Stomach (tissue), 4 donors: ENCODE data around the gene GRK4.

Experiments
- CTCF ChIP-seq, 7 experiments: fragments of 450-650 bp in 4 of 7; fragments of 200-600 bp in 3 of 7; sonication (generic) in 3 of 7; IDR thresholded peaks; one replicate each; pipeline ENCODE4 v1.5.1; 2016 to 2019; ENCODE audit warnings: antibody characterized with exemption in 7 of 7, control low read depth in 2 of 7, mild to moderate bottlenecking in 1 of 7
- EP300 ChIP-seq: sonication (generic); formaldehyde crosslinking; IDR thresholded peaks from one replicate; pipeline ENCODE4 v1.6.1; 2017; ENCODE audit warnings: antibody characterized with exemption
- POLR2A ChIP-seq, 4 donors: fragments of 450-650 bp; IDR thresholded peaks; one replicate each; pipeline ENCODE4 v1.6.1; 2016; ENCODE audit warnings: antibody characterized with exemption in 4 of 4, control low read depth in 2 of 4, mild to moderate bottlenecking in 1 of 4, moderate library complexity in 1 of 4
- POLR2AphosphoS5 ChIP-seq, 3 donors: sonication (generic); formaldehyde crosslinking; IDR thresholded peaks; one replicate each; pipeline ENCODE4 v1.6.1; 2016; ENCODE audit warnings: antibody characterized with exemption in 3 of 3

- no peak for TF ChIP-seq POLR2A (IDR thresholded peaks at IDR 0.05)
- no peak for TF ChIP-seq CTCF (IDR thresholded peaks at IDR 0.05)
- no peak for TF ChIP-seq EP300
- no peak for TF ChIP-seq POLR2AphosphoS5 (IDR thresholded peaks at IDR 0.05)
Measured at GRCh38 chr4:2944091-2944482, 19.3 kb upstream of the GRK4 start.
